ENCODE results near the gene EFL1.
"Not testable (repeated sequence)": the region's sequence is repeated elsewhere in the genome, so short reads cannot be mapped to it uniquely, and the experiment has no call there.

DNA sequence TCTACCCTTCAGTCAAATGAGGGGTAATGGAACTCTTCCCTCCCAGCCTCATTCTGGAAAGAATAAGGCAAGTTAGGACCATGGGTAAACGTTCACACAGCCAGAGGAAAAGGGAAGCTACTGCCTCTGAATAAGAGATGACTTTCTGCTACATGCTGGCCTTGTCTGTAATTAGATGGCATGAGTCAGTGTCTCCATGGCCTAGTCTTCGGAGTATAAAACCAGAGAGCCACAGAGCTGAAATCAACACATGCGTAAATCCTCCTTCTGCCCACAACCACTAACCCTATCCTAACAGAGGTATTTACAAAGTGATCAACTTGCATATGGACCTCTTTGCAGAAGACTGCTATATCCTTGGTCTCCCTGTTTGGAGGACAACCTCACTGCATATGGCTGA, 14.3 kb downstream of the EFL1 start:
- TF ChIP-seq, protein P1, sequence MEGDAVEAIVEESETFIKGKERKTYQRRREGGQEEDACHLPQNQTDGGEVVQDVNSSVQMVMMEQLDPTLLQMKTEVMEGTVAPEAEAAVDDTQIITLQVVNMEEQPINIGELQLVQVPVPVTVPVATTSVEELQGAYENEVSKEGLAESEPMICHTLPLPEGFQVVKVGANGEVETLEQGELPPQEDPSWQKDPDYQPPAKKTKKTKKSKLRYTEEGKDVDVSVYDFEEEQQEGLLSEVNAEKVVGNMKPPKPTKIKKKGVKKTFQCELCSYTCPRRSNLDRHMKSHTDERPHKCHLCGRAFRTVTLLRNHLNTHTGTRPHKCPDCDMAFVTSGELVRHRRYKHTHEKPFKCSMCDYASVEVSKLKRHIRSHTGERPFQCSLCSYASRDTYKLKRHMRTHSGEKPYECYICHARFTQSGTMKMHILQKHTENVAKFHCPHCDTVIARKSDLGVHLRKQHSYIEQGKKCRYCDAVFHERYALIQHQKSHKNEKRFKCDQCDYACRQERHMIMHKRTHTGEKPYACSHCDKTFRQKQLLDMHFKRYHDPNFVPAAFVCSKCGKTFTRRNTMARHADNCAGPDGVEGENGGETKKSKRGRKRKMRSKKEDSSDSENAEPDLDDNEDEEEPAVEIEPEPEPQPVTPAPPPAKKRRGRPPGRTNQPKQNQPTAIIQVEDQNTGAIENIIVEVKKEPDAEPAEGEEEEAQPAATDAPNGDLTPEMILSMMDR (conservative IDR thresholded peaks at IDR 0.05), result not testable (repeated sequence)
- not testable (repeated sequence) for TF ChIP-seq EZH2 (IDR thresholded peaks at IDR 0.05; ENCODE audit: low read depth)
